Subcutaneous adipose tissue (tissue), 4 donors: ENCODE data around the gene MRGPRD. TPM values are rescaled to one million over a fixed set of nuclear protein-coding genes. Genes with fewer than 3 reads are reported as not detected.

ENCODE experiments used
- total RNA-seq, 4 donors: library from RNA; depleted of rRNA; stranded (reverse); fragments of >200 nt; gene quantifications; one replicate each; pipeline ENCODE4 v1.1.0, GENCODE V29; 2016
- TF ChIP-seq, protein P1 (sequence below): fragments of 450-650 bp; IDR thresholded peaks from one replicate; pipeline ENCODE4 v1.5.1; 2016; ENCODE audit warnings: low read depth, mild to moderate bottlenecking, control low read depth, antibody characterized with exemption, moderate library complexity

MRGPRD gene
- total RNA-seq, 4 donors from 2014 or later = not detected

DNA sequence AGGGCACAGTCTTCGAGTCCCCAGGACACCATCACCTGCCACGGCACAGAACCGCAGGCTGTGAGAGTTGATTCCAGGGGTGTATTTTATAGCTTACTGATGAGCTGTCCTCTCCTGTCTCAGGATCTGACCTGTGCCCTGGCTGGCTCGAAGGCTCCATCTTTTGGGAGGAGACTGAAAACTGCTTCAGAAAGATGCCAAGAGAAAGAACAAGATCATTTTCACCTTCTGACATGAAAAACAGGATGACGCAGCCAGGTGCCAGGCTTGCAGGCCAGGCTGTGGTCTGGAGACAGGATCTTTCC, 2.2 kb downstream of the MRGPRD start:
- TF ChIP-seq, protein P1, sequence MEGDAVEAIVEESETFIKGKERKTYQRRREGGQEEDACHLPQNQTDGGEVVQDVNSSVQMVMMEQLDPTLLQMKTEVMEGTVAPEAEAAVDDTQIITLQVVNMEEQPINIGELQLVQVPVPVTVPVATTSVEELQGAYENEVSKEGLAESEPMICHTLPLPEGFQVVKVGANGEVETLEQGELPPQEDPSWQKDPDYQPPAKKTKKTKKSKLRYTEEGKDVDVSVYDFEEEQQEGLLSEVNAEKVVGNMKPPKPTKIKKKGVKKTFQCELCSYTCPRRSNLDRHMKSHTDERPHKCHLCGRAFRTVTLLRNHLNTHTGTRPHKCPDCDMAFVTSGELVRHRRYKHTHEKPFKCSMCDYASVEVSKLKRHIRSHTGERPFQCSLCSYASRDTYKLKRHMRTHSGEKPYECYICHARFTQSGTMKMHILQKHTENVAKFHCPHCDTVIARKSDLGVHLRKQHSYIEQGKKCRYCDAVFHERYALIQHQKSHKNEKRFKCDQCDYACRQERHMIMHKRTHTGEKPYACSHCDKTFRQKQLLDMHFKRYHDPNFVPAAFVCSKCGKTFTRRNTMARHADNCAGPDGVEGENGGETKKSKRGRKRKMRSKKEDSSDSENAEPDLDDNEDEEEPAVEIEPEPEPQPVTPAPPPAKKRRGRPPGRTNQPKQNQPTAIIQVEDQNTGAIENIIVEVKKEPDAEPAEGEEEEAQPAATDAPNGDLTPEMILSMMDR = no peak

DNA sequence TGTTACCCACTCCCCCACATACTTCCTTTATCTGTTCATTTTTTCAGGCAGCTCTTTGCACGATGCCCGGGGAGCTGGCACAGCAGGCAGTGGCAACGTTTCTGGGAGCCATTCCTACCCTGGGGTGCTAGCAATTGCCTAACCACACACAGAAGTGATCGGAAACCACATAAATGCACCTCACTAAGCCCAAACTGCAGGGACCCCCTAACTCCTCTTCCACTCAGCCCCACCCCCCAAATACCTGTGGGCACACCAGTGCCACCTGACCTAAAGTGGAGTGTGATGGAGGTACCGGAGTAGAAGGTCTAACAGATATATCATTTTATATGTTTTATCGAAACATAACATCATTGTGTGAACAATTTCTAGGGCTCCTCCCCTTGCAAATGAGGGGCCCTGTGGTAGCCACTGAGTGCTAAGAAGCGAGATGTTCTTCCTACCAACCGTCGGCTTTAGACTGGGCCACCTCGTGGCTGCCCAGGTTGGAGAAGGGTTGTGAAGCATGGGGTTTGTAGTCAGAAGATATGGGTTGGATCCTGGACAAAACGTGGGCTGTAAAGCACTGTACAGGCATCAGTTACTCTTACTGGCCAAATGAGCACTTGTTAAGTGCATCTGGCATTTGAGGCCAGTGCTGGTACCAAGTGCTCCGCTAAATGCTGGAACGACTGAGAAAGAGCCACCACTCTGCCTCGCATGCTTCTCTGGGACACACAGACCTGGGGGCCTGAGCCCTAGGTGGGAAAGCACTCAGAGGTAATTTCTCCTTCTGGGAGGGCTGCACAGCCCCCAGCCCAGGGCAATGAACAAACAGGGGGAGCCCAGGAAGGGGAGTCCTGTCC, 2.8 kb downstream of the MRGPRD start:
- TF ChIP-seq, protein P1 = no peak

DNA sequence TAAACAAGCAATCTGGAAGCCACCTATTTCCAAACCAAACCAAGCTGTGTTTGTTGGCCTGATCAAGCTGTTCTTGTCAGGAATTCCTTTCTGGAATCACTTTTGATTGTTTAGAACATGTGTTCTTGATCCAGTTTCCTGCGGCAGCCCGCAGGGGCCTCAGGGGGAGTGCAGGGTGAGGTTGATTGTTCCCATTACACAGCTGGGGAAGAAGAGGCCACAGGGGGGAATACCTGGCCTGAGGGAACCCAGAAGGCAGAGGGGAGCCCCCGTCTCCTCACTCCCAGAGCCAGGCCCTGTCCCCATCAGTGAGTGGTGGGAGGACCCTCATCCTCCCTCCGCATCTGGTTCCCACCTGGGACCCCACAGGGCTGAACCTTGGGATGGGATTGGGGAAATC, 4.2 kb downstream of the MRGPRD start:
- TF ChIP-seq, protein P1 = no peak

DNA sequence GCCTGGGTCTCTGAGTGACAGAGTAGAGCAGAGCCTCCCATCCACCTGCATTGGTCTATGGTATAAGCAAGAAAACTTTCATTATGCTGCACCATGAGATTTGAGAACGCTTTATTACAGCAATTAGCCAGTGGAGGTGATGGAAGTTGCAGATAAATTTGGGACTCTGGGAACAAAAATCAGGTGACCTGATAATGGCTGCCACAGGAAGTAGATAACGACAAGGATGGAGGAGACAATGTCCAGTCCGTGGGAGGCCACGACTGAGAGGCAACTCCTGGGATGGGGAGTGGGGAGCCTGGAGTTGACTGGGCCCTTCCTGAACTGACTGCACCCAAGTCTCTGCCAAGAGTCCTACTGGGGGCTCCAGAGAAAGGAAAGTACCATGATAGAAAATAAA, 4.7 kb downstream of the MRGPRD start:
- TF ChIP-seq, protein P1 = no peak

DNA sequence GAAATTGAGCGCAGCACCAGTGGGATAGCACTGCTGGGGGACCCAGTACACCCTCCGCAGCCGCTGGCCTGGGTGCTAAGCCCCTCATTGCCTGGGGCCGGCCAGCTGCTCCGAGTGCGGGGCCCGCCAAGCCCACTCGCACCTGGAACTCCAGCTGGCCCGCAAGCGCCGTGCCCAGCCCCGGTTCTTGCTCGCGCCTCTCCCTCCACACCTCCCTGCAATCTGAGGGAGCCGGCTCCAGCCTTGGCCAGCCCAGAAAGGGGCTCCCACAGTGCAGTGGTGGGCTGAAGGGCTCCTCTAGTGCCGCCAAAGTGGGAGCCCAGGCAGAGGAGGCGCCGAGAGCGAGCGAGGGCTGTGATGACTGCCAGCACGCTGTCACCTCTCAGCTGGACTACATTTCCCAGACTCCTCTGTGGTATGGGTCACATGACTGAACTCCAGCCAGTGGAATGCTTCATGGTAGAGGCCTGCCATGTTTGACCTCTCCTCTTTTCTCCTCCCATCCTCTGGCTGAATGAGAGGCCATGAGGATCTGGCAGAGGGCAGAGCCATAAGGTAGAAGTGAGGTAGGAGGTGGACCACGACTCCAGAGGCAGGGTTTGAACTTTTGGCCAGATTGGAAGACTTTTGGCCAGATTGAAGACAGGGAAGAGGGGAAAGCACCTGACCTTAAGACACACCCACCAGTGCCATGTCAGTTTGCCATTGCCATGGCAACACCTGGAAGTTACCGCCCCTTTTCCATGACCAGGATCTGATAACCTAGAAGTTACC, 6.2 kb downstream of the MRGPRD start:
- TF ChIP-seq, protein P1 = no peak

DNA sequence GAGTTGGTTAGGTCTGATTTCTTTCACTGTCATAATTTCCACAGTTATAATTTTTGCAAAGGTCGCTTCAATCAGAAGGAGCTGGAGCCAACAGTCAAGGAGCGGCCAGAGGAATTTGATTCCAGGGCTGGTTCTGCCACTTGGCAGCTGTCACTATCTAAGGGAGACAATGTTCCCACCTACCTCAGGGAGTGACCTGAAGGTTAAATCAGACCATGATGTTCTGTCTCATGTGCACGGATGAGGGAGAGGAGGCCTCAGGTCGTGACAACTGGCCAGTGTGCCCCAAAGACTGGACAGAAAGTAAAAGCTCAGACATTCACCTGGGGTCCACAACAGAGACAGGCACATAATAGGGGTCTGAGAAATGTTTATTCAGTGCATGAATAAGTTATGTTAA, 7.6 kb downstream of the MRGPRD start:
- TF ChIP-seq, protein P1 = no peak

DNA sequence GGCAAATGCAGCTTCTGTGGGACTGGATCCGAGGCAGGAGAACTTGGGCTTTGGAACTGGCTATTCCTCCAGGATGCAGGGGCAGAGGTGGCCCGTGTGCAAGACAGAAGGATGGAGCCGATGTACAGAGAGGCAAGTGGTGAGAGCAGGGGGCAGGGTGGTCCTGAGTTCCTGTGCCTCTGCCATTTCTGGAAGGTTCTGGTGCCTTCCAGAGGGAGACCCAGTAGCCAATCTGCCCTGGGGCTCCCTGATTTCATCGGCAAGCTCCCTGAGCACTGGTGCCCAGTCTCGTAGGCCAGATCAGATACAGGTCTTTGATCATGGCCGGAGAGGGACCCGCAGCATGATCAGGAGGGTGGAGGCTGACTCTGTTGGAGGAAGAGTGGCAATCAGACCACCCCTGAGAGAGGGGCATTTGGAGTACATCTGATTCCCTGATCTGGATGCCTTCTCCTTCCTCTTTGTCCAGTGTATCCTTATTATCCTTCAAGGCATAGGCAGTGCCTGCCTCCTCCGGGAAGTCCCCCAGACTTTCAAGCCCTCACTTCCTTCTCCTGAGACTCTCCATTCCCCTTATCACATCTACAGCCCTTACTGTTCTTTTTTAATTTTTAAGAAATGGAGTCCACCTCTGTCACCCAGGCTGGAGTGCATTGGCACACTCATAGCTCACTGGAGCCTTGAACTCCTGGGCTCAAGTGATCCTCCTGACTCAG, 9.7 kb downstream of the MRGPRD start:
- TF ChIP-seq, protein P1 = no peak
